OCI-LY1 (cell line): ENCODE data around the gene GADD45G.

Source experiments
- H2AFZ ChIP-seq: fragments of 200-600 bp; sonication (generic), shearing (Covaris generic); 2 replicates; pipeline ENCODE4 v1.6.0; 2014; ENCODE audit warnings: antibody characterized with exemption, mild to moderate bottlenecking, low read length
- H3F3A ChIP-seq: fragments of 200-600 bp; sonication (generic), shearing (Covaris generic); 2 replicates; pipeline ENCODE4 v1.6.0; 2014; ENCODE audit warnings: mild to moderate bottlenecking, antibody characterized with exemption, low read length, moderate library complexity; ENCODE audit not compliant: insufficient read depth
- H3K27ac ChIP-seq: fragments of 200-600 bp; sonication (generic); 2 replicates; pipeline ENCODE4 v1.5.1; 2014; ENCODE audit warnings: low read length, mixed run types, mild to moderate bottlenecking, low read depth; ENCODE audit not compliant: poor library complexity, severe bottlenecking
- H3K27me3 ChIP-seq: fragments of 200-600 bp; sonication (generic); 2 replicates; pipeline ENCODE4 v1.6.0; 2014; ENCODE audit warnings: antibody characterized with exemption, mild to moderate bottlenecking, low read length, moderate library complexity; ENCODE audit not compliant: insufficient read depth
- H3K36me3 ChIP-seq: fragments of 200-600 bp; sonication (generic); 2 replicates; pipeline ENCODE4 v1.6.1; 2014; ENCODE audit warnings: mild to moderate bottlenecking, antibody characterized with exemption, low read length, moderate library complexity, mixed read lengths; ENCODE audit not compliant: insufficient read depth
- H3K4me1 ChIP-seq: fragments of 200-600 bp; sonication (generic); 2 replicates; pipeline ENCODE4 v1.5.1; 2014; ENCODE audit warnings: mild to moderate bottlenecking, low read length, moderate library complexity; ENCODE audit not compliant: insufficient read depth, severe bottlenecking
- H3K4me2 ChIP-seq: fragments of 200-600 bp; sonication (generic), shearing (Covaris generic); 2 replicates; pipeline ENCODE4 v1.6.1; 2014; ENCODE audit warnings: low read length
- H3K4me3 ChIP-seq: fragments of 200-600 bp; sonication (generic); 2 replicates; pipeline ENCODE4 v1.5.1; 2014; ENCODE audit warnings: low read length, low read depth, mild to moderate bottlenecking, mixed read lengths; ENCODE audit not compliant: poor library complexity, severe bottlenecking
- H3K79me2 ChIP-seq: fragments of 200-600 bp; shearing (Covaris generic); 2 replicates; pipeline ENCODE4 v1.6.1; 2016; ENCODE audit warnings: mixed run types, low read length, mixed read lengths; ENCODE audit not compliant: insufficient read depth
- H3K9ac ChIP-seq: fragments of 200-600 bp; sonication (generic), shearing (Covaris generic); 2 replicates; pipeline ENCODE4 v1.6.1; 2014; ENCODE audit warnings: mild to moderate bottlenecking, low read length, mixed read lengths
- H3K9me2 ChIP-seq: fragments of 200-600 bp; sonication (generic), shearing (Covaris generic); 2 replicates; pipeline ENCODE4 v1.6.1; 2014; ENCODE audit warnings: low read depth, mild to moderate bottlenecking, low read length, mixed read lengths
- H3K9me3 ChIP-seq: fragments of 200-600 bp; shearing (Covaris generic); 2 replicates; pipeline ENCODE4 v1.6.1; 2014; ENCODE audit warnings: low read length, mixed read lengths
- H4K20me1 ChIP-seq: fragments of 200-600 bp; sonication (generic), shearing (Covaris generic); 2 replicates; pipeline ENCODE4 v1.6.0; 2016; ENCODE audit warnings: mild to moderate bottlenecking, low read length; ENCODE audit not compliant: insufficient read depth
- CTCF ChIP-seq: fragments of 200-600 bp; sonication (generic), shearing (Covaris generic); IDR thresholded peaks from 2 replicates; pipeline ENCODE4 v1.5.1; 2017; ENCODE audit warnings: mild to moderate bottlenecking, antibody characterized with exemption, low read length, moderate library complexity, mixed read lengths
- EZH2 ChIP-seq: fragments of 200-600 bp; sonication (generic), shearing (Covaris generic); IDR thresholded peaks from 2 replicates; pipeline ENCODE4 v1.8.0; 2017; ENCODE audit warnings: borderline replicate concordance, mixed run types, mild to moderate bottlenecking, antibody characterized with exemption, low read length, moderate library complexity, mixed read lengths

Gene GADD45G

GRCh38 chr9:89604729-89605464 is at the start of gene GADD45G:
TSS of gene GADD45G (plus strand) at chr9:89605012. CDS start at chr9:89605122, 110 bp downstream.
- Histone ChIP-seq H3K4me2 (no peak within 1 kb of the TSS), H3K9me2 (no peaks in the 10 kb centered on the region), H4K20me1 (no peaks in the 10 kb centered on the region), H3K27ac (no peak within 1 kb of the TSS), H3K9me3 (no peaks in the 10 kb centered on the region), H3F3A (no peaks in the 10 kb centered on the region), H3K79me2 (no peaks in the 10 kb centered on the region), H3K27me3 (no peaks in the 10 kb centered on the region; the same call in 1 of the 2 replicates), H3K9ac (no peak within 1 kb of the TSS), H3K36me3 (no peaks in the 10 kb centered on the region), H3K4me1 (no peaks in the 10 kb centered on the region), H2AFZ (no peak within 1 kb of the TSS), H3K4me3 (no peak within 1 kb of the TSS)
- no peak for TF ChIP-seq CTCF
- no peak for TF ChIP-seq EZH2

GRCh38 chr9:89555036-89555415 is 49.8 kb upstream of the GADD45G start:
- H3K4me1 ChIP-seq, result no peaks in the 10 kb centered on the region
- H4K20me1 ChIP-seq, result no peaks in the 10 kb centered on the region
- no peaks in the 10 kb centered on the region for H3K36me3 ChIP-seq
- no peaks in the 10 kb centered on the region for H3K79me2 ChIP-seq
- H3K27me3 ChIP-seq, result no peaks in the 10 kb centered on the region
- no peak overlapping the region for H3K4me2 ChIP-seq
- no peak overlapping the region for H2AFZ ChIP-seq
- no peak overlapping the region for H3K27ac ChIP-seq
- no peak overlapping the region for H3K9ac ChIP-seq
- no peaks in the 10 kb centered on the region for H3F3A ChIP-seq
- H3K9me2 ChIP-seq, result no peaks in the 10 kb centered on the region
- no peaks in the 10 kb centered on the region for H3K9me3 ChIP-seq
- TF ChIP-seq EZH2 (no peak), CTCF (no peak)
- H3K4me3 ChIP-seq, result no peak overlapping the region

GRCh38 chr9:89555451-89556375 is 49.1 kb upstream of the GADD45G start:
- H3F3A ChIP-seq, result no peaks in the 10 kb centered on the region
- no peak overlapping the region for H3K27ac ChIP-seq
- TF ChIP-seq EZH2 (no peak), CTCF (no peak)
- H3K9me2 ChIP-seq, result no peaks in the 10 kb centered on the region
- no peaks in the 10 kb centered on the region for H3K9me3 ChIP-seq
- H4K20me1 ChIP-seq, result no peaks in the 10 kb centered on the region
- H3K9ac ChIP-seq, result no peak overlapping the region
- no peak overlapping the region for H3K4me2 ChIP-seq
- H3K27me3 ChIP-seq, result no peaks in the 10 kb centered on the region
- H3K79me2 ChIP-seq, result no peaks in the 10 kb centered on the region
- no peaks in the 10 kb centered on the region for H3K36me3 ChIP-seq
- no peak overlapping the region for H2AFZ ChIP-seq
- H3K4me3 ChIP-seq, result no peak overlapping the region
- no peaks in the 10 kb centered on the region for H3K4me1 ChIP-seq
